Mucosa of stomach (tissue), 1 donor: ENCODE measurements around the gene RTN4R.
"Not testable (repeated sequence)": the region's sequence is repeated elsewhere in the genome, so short reads cannot be mapped to it uniquely, and the experiment has no call there.

Source experiments
- H3K27me3 ChIP-seq: one replicate; pipeline ENCODE4 v1.7.0; 2013; ENCODE audit warnings: mild to moderate bottlenecking, low read length; ENCODE audit not compliant: control insufficient read depth, insufficient read depth
- H3K36me3 ChIP-seq: one replicate; pipeline ENCODE4 v1.7.0; 2013; ENCODE audit warnings: low read length; ENCODE audit not compliant: control insufficient read depth, insufficient read depth
- H3K4me1 ChIP-seq: one replicate; pipeline ENCODE4 v1.7.0; 2013; ENCODE audit warnings: mild to moderate bottlenecking, low read length; ENCODE audit not compliant: control insufficient read depth, insufficient read depth
- H3K4me3 ChIP-seq: one replicate; pipeline ENCODE4 v1.7.0; 2013; ENCODE audit warnings: low read length
- H3K9ac ChIP-seq: one replicate; pipeline ENCODE4 v1.7.0; 2013; ENCODE audit warnings: mild to moderate bottlenecking, low read length, moderate library complexity
- H3K9me3 ChIP-seq: one replicate; pipeline ENCODE4 v1.7.0; 2013; ENCODE audit warnings: mild to moderate bottlenecking, low read length, moderate library complexity; ENCODE audit not compliant: control insufficient read depth
- donor health status: Pancreatic carcinoma.

The RTN4R gene

DNA sequence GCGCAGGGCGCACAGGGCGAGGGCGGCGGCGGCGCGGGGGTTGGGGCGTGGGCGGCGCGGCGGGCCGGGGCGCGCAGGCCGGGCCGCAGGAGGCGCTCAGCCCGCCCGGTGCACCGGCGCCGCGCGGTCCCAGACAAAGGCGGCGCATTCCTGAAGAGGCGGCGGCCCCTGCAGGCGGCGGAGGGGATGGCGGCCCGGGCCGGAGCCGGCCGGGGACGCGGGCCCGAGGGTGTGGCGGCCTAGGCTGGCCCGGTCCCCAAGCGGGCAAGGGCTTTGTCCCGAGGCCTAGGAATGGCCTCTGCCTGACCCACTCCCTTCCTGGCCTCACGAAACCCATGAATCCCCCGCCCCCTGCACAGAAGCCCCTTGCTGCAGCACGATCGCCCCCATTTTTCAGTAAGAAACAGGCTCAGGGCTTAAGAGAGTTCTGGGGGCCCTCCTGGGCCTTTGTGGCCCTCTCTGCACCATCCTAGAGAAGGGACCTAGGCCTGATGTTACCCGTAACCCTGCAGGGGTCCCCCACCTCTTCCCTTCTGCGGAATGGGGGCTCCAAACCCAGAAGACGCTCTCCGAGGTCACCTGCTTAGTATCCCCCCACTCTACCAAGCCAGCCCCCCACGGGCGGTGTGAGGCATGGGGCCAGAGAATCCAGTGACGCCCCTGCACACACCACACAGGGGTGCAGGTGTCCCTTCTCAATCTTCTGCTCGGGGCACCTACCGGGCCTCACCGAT is at the start of gene RTN4R:
TSS of gene RTN4R (minus strand) at position 40 of the 734 bp plus-strand sequence. CDS start 226 bp downstream, outside the sequence.
- Histone ChIP-seq H3K4me1 (peaks cover 5% of the 10 kb centered on the region), H3K36me3 (no peaks in the 10 kb centered on the region), H3K9ac (peak within 1 kb of the TSS; percentile 43), H3K4me3 (no peak within 1 kb of the TSS), H3K27me3 (peaks cover 7% of the 10 kb centered on the region), H3K9me3 (no peaks in the 10 kb centered on the region)

DNA sequence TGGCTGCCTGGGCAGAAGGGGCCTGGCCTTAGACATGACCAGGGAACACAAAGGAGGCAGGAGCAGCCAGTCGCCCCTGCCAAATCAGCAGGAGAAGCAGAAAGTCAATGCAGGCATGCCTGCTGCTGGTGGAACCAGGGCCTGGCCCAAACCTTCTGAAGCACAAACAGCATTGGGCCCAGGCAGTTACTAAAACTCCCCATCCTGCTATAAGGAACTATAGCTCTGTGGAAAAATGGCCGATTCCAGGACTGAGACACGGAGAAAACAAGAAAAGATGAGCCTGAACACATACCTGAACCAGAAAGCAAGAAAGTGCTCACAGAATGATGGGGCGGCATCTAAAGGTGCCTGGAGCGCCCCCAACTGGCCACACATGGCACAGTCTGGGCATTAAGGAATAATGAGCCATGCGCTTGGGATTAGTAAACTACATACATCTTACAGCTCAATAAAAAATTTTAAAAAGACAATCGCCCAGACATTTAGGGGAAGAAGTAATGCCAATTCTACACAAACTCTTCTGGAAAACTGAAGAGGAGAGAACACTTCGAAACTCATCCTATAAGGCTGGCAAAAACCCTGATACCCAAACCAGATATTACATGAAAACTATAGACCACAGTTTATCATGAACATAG is 49.4 kb upstream of the RTN4R start:
- H3K4me1 ChIP-seq: peaks cover 15% of the 10 kb centered on the region

DNA sequence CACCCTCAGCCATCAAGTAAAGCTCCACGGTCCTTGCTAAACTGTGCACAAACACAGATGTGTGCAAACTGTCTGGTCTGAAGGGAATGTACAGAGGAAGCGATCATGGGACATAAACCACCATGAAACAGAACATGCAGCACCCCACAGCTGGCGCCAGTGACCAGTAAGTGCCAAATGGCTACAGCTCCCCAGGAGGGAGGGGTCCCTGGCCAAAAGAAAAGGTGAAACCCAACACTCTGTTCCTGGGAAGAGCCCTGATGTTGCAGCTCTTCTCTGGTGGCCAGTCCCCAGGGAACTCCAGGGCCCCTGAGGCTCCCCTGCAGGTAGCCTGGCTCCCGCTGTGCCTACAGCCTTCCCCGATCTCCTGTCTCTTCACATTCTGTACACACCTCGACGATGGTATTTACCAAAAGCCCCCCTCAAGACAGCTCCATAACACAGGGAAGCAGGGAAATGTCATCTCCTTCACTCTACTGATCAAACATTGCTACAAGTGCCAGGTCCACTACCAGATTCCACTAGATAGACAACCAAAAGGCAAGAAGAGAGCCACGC is 48.8 kb upstream of the RTN4R start:
- Histone ChIP-seq H3K4me3 (no peak overlapping the region), H3K9ac (no peak overlapping the region), H3K36me3 (no peaks in the 10 kb centered on the region), H3K4me1 (peaks cover 15% of the 10 kb centered on the region), H3K9me3 (no peaks in the 10 kb centered on the region), H3K27me3 (no peaks in the 10 kb centered on the region)

More for the DNA sequence above, 49.4 kb upstream of the RTN4R start:
- H3K4me3 ChIP-seq, H3K9me3 ChIP-seq, H3K9ac ChIP-seq, H3K27me3 ChIP-seq, H3K36me3 ChIP-seq: not testable (repeated sequence)

DNA sequence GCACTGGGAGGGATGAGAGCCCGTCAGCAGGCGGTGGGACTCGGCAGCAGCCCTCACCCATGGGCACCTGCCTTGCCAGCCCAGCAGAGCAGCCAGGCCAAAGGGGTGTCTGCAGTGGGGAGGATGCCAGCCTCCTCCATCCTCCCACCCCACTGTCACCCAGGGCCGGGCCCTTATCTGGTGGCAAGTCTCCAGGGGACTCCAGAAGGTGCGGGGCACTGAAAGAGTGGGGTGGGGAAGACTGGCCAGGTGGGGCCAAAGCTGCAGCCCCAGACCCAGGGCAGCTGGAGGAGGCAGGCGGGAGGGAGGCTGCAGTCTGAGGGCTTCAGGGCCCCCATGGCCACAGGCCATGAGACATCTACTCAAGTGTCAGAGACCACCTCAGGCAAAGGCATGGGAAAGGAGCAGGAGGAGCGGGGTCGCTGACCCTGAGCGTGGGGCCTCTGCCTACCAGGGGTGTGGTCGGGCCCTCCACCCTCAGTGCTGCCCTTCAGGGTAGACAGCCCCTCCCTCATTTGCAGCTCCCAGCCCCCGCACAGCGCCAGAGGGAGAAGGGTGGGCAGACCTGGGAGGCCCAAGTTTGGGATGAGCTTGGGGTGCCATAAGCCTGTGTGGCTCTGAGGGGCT is 48.2 kb upstream of the RTN4R start:
- no peaks in the 10 kb centered on the region for H3K9me3 ChIP-seq
- no peaks in the 10 kb centered on the region for H3K27me3 ChIP-seq
- peaks cover 15% of the 10 kb centered on the region for H3K4me1 ChIP-seq
- H3K4me3 ChIP-seq: no peak overlapping the region
- H3K9ac ChIP-seq: no peak overlapping the region
- no peaks in the 10 kb centered on the region for H3K36me3 ChIP-seq

DNA sequence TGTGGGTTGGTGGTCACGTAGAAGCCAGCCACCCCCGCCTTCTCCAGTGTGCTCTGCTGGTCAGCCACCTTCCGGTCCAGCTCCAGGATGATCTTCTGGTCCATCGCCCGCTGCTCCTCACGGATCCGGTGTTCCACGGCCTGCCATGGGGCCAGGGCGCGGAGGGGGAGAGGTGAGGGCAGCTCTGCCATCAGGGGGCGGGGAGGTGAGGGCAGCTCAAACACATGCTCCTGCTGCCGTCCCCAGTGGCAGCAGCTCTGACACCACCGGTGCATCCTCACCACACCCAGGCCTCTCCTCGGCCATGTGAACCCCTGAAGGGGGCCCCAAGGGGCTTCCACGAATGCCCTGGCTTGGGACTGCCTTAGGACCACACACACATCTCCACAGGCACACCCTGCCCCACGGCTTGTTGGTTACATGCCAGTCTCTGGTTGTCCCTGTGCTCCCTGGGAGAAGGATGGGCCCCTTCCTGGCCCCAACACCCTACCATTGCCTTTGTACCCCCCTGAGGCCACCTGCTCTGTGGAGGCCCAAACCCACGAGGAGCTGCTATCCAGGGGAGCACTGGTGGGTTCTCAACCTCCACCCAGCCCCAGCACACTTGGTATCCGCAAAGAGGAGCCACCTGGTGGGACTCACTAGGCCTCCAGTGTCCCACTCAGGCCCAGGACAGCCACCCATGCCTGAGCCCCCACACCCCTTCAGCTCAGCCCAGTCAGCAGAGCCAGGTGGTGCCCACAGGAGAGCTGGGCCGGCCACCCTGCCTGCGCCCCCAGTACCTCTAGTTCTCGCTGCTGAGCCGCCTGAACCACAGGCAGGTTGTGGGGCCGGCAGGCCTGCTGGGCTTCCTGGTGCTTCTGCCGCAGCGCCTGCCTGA is 47.5 kb upstream of the RTN4R start:
- no peak overlapping the region for H3K9ac ChIP-seq
- H3K4me3 ChIP-seq: no peak overlapping the region
- no peaks in the 10 kb centered on the region for H3K36me3 ChIP-seq
- H3K9me3 ChIP-seq: no peaks in the 10 kb centered on the region
- no peaks in the 10 kb centered on the region for H3K27me3 ChIP-seq
- H3K4me1 ChIP-seq: peaks cover 9% of the 10 kb centered on the region

DNA sequence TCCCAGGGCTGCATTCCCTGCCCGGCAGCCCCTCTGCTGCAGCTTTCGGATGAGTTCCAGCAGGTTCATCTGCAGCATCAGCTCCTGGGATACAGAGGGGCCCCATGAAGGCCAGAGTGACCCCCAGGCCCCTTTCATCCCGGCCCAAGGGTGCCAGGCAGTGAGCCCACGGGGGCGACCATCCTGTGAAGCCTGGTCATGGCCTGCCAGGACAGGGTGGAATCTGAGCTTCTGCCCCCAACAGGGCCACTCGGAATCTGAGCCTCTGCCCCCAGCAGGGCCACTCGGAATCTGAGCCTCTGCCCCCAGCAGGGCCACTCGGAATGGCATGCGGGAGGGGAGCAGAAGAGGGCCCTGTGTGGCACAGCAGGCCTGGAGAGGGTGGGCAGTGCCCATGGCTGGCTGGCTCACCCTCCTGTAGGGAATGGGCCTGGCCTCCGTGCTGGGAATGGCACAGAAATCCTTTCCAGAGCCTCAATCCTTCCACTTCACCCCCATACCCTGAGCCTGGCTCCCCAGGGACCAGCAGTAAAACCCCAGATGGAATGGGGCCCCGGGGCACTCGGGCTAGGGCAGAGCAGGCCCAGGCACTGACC is 46.7 kb upstream of the RTN4R start:
- not testable (repeated sequence) for H3K36me3 ChIP-seq, H3K27me3 ChIP-seq, H3K4me1 ChIP-seq, H3K9ac ChIP-seq, H3K9me3 ChIP-seq, H3K4me3 ChIP-seq

DNA sequence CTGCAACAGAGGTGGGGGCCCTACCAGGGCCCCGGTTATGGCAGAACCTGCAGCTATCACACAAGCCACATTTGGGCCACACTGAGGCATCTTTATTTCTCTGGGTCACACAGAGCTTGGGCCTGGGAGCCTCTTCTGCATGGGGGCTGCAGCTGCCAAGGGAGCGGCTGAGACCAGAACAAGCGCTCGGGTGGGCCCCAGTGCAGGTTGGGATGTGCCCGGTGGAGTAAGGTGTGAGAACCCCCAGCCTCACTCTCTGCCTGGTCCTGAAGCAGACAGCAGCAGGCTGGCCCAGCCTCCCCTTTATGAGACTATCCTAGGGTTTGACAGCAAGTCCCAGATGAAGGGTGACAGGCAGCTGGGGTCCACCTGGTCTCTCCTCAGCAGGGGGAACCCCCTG is 46.1 kb upstream of the RTN4R start:
- H3K4me1 ChIP-seq, H3K4me3 ChIP-seq, H3K27me3 ChIP-seq, H3K9ac ChIP-seq, H3K9me3 ChIP-seq, H3K36me3 ChIP-seq: not testable (repeated sequence)

DNA sequence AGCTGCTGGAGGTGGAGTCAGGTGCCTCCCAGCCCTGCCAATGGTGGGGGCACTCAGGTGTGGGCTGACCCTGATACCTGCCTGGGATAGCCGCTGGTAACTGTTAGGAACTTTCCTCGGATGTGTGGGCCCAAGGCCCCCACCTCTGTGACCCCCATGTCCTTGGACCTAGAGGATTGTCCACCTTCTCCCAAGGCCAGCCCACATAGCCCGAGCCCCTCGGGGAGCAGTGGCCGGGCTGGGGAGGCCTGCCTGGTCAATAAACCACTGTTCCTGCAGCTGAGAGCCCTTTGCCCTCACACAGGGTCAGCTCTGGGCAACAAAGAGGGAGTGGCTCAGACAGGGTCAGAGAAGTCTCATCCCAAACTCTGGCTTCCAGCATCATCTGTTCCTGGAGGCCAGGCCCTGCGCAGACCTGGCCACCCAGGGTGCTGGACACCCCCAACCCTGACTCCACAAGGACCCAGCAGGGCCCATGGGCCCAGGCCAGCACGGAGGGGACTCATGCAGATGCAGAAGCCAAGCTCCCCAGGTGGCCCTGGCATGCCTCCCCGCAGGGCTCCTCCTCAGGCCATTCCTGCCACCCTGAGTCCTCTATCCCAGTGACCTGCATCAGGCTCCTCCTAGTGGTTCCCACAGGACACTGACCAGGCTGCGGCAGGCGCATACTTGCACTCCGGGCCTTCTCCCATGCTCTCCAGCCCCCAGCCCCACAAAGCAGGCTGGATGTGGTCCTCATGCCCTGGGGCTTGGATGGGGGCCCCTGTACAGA is 45.4 kb upstream of the RTN4R start:
- H3K4me1 ChIP-seq, H3K36me3 ChIP-seq, H3K27me3 ChIP-seq, H3K4me3 ChIP-seq, H3K9me3 ChIP-seq, H3K9ac ChIP-seq: not testable (repeated sequence)

DNA sequence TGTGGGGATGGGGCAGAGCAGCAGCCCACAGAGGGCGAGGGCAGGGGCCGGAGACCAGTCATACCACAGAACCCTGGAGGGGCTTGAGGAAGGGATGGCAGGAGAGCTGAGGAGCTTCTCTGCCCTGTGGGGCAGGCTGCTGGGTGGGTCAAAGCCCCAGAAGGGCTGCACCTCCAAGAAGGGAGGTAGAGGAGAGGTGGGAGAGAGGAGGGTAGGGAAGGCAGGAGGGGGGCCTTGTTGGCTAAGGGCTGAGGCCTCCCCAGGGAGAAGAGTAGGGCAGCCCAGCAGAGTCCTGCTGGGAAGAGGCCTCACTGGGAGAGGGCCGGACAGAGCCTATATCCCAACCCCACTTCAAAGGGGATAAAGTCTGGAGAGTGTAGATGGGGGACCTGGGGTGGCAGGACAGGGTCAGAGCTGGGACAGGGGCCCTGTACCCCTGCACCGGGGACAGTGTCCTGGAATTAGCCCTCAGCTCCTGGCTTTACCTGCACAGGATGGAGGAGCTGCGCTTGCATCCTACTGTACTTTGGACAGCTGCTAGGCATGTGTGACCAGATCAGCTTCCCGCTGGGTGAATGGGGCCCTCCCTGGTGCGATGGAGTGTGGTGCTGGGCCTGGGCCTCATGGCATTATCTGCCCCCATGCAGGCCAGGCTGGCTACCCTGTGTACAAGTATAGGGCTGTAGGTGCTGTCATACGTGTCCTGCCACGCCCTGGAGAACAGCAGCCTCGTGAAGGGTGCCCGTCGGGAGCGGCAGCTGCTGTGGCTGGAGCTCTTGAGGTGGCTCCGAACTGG is 44.5 kb upstream of the RTN4R start:
- Histone ChIP-seq H3K27me3 (no peaks in the 10 kb centered on the region), H3K4me3 (no peak overlapping the region), H3K9me3 (no peaks in the 10 kb centered on the region), H3K36me3 (no peaks in the 10 kb centered on the region), H3K4me1 (no peaks in the 10 kb centered on the region), H3K9ac (no peak overlapping the region)

DNA sequence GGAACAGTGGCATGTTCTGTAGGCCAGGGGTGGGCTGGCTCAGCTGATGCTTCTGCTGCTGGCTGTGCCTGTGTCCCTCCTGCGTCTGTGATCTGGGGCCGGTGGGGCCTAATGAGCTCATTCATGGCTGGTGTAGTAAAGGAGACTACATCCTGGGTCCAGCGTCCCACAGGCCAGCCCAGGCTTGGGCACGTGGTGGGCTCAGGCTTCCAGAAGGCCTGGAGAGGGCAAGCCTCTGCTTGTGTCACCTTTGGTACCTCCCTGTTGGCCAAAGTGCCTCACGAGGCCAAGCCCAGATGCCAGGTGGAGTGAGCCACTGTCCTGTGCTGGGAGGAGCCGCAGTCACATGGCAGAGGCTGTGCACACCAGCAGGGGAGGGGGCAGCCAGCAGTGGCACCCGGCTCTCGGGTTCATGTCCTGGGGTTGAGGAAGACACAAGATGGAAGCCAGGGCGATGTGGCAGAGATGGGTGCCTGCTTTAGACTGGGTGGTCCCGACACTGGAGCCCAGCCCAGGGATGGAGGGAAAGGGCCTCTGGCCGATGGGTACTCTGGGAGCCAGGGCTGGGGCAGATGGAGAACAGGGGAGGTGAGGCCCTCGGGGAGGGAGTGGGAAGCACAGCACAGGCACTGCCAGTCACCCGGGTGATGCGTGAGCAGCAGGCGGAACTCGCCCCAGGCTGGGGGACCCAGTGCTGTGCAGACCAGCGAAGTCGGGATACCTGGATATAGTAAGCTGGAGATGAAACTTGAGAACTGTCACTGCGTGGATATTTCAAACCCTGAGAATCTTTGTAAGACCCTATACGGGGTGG is 43.3 kb upstream of the RTN4R start:
- H3K4me3 ChIP-seq, H3K9me3 ChIP-seq, H3K27me3 ChIP-seq, H3K9ac ChIP-seq, H3K36me3 ChIP-seq, H3K4me1 ChIP-seq: not testable (repeated sequence)
